ENCODE results near the gene PLEKHA4.
"Not testable (repeated sequence)": the region's sequence is repeated elsewhere in the genome, so short reads cannot be mapped to it uniquely, and the experiment has no call there.

Gene PLEKHA4

DNA sequence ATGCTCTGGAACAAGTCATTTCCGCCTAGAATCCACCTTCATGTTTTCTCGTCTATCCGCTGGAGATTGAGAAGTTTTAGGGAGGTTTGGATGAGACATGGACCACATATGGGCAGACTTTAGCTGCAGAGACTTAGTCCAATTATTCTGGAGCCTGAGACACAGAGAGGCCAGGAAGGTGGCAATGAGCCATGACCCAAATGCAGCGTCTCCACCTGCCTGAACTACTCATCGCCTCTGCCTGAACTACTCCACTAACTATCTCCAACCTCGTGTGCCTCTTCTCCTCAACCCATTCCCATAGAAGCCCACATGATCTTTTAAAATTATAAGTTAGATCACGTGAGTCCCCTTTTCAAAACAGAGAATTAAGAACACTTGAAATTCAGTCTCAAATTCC is 5.6 kb downstream of the PLEKHA4 start:
- DNase-seq (ENCODE audit: low spot score), result no peak

GRCh38 chr19:48861313-48861712 is 7.1 kb downstream of the PLEKHA4 start:
- no peak for DNase-seq (ENCODE audit: low spot score)

GRCh38 chr19:48859711-48860572 is 8.5 kb downstream of the PLEKHA4 start:
- DNase-seq (ENCODE audit: low spot score), result no peak

- no peak for DNase-seq (ENCODE audit: low spot score)
Measured at GRCh38 chr19:48858984-48859710, 9.3 kb downstream of the PLEKHA4 start.

GRCh38 chr19:48856921-48857320 is 11.5 kb downstream of the PLEKHA4 start:
- DNase-seq (ENCODE audit: low spot score), result no peak

GRCh38 chr19:48854103-48854502 is 14.3 kb downstream of the PLEKHA4 start:
- no peak for DNase-seq (ENCODE audit: low spot score)

GRCh38 chr19:48853483-48853882 is 14.9 kb downstream of the PLEKHA4 start:
- DNase-seq (ENCODE audit: low spot score), result no peak

DNA sequence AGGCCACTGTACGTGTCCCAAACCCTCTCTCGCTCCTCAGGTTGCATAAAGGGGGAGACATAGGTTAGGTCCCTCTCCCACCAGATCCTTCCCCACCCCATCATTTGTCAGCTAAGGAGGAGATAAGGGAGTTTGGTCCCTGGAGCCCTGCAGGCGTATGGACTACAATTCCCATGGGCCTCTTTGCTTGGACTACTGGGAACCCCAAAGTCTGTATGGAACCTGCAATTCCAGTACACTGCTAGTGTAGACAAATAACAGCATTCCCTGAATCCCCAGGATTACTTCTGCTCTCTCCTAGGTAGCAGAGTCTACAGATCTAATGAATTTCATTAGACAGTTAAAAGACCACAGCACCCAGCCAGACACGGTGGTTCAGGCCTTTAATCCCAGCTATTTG is 16.1 kb downstream of the PLEKHA4 start:
- DNase-seq (ENCODE audit: low spot score), result no peak

GRCh38 chr19:48846659-48847058 is 21.8 kb downstream of the PLEKHA4 start:
- not testable (repeated sequence) for DNase-seq (ENCODE audit: low spot score)

DNA sequence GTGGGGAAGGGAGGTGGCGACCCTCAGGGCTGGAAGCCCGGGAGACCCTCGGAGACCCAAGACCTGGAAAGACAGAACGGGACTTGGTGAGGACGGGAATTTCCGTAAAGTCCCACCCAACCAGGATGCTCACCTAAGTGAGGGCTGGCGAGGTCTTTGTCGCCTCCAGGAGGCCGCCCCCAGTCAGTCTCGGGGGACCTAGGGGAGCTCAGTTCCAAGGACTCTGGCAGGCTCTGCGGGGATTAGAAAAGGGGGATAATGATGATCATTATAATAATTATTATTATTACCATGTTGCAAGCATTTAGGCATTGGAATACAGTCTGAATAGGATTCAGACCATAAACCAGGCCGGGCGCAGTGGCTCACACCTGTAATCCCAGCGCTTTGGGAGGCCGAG is 23.0 kb downstream of the PLEKHA4 start:
- DNase-seq (ENCODE audit: low spot score), result no peak

- DNase-seq (ENCODE audit: low spot score), result no peak
Measured at GRCh38 chr19:48844472-48844871, 23.9 kb downstream of the PLEKHA4 start.

DNA sequence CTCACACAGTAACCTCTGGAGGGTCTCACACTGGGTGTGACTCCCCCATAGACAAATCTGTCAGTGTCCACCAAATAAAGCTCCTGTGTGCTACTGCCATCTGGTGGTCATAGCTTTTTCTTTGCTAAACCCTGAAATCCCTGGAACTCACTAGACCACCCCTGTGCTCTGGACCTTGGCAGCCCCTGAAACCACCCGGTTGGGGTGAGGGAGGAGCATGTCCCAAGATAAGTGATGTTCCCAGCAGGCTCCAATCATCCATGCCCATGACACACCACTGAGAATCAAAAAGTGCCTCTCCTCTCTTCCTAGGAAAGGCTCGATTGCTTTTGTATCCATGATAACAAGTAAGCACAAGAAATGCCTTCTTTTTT is 25.6 kb downstream of the PLEKHA4 start:
- DNase-seq (ENCODE audit: low spot score), result peak; percentile 73

DNA sequence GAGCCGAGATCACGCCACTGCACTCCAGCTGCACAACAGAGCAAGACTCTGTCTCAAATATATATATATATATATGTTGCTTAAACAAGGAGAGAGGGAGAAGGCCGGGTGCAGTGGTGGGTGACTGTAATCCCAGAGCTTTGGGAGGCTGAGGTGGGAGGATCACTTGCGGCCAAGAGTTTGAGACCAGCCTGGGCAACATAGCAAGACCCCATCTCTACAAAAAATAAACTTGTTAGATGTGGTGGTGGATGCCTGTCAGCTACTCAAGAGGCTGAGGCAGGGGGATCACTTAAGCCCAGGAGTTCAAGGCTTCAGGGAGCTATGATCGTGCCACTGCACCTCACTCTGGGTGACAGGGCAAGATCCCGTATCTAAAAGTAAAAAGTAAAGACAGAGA is 26.8 kb downstream of the PLEKHA4 start:
- no peak for DNase-seq (ENCODE audit: low spot score)

- no peak for DNase-seq (ENCODE audit: low spot score)
Measured at GRCh38 chr19:48841047-48841446, 27.4 kb downstream of the PLEKHA4 start.

DNA sequence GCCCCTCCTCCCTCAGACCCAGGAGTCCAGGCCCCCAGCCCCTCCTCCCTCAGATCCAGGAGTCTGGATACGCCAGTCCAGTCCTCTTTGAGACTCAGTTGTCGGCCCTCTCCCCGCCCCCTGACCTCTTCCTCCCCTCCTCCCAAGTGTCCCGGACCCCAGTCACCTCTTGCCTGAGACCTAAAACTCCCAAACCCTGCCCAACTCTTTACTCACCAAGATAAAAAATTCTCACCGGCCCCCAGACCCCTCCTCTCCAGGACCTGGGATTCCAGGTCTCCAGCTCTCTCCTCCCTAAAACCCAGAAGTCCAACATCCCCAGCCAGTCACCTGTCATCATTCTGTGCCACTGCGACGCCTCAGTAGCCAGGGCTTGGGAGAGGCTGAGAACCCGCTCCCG is 30.7 kb downstream of the PLEKHA4 start:
- DNase-seq (ENCODE audit: low spot score), result no peak

GRCh38 chr19:48837051-48837524 is 31.3 kb downstream of the PLEKHA4 start:
- peak; percentile 82 for DNase-seq (ENCODE audit: low spot score)

GRCh38 chr19:48836089-48837017 is 32.1 kb downstream of the PLEKHA4 start, which contains the start of gene HSD17B14:
TSS of gene HSD17B14 (minus strand) at chr19:48836491. CDS start at chr19:48836411, 80 bp downstream.
- no peak for DNase-seq (ENCODE audit: low spot score)

DNA sequence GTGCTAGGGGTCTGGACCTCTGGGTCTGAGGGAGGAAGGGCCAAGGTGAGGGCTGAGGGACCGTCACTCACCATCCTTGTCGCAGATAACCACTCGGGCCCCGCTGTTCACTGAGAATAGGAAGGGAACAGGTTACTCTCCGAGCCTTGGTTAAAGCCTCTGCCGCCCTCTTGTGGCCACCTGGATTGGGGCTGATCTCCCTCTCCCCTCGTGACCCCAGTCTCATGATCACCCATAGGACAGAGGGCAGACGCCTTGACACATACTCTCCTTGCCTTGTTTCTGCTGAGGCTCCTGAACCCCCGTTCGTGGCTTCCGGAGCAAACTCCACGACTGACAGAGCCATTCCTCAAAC is 32.7 kb downstream of the PLEKHA4 start:
- DNase-seq (ENCODE audit: low spot score), result peak; percentile 83

DNA sequence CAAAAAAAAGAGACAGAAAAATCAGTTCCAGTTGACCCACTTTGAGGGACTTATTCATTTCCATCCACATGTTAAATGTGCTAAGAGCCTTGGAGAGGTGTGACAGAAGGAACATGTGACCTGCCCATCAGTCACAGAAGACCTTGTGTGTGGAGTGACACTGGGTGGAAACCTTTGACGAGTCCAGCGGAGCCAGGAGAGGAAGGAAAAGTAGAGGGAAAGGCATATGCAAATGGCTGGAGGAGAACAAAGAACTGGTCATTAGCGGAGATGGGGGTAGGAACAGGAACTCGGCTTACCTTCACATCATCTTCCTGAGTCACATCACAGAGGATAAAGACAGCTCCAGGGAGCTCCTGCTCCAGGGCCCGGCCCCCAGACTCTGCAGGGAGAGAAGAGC is 34.4 kb downstream of the PLEKHA4 start:
- no peak for DNase-seq (ENCODE audit: low spot score)

- DNase-seq (ENCODE audit: low spot score), result no peak
Measured at GRCh38 chr19:48833049-48833448, 35.4 kb downstream of the PLEKHA4 start.

DNA sequence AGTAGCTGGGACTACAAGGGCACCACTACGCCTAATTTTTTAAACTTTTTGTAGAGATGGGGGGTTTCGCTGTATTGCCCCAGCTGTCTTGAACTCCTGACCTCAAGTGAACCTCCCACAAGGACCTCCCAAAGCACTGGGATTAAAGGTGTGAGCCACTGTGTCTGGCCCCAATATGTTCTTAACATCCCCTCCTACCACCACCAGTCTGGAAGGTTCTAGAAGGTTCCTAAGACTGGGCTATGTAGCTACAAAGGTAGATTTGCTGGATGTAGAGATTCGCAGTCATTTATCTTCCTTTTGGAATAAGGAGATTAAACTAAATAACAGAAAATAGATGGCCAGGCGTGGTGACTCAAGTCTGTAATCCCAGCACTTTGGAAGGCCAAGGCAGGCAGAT is 37.5 kb downstream of the PLEKHA4 start:
- DNase-seq (ENCODE audit: low spot score), result no peak

DNA sequence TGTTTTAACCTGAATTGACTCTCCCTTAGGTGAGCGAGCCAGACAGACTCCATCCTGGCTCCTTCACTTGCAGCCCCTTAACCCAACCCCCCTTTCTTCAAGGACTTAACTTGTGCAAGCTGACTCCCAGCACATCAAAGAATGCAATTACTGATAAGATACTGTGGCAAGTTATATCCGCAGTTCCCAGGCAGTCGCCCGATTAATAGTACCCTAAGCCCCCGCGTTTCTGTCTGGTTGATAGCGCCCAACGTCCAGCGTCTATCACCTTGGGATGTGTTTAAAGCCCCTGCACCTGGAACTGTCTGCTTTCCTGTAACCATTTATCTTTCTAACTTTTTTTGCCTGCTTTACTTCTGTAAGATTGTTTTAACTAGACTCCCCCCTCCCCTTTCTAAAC is 38.3 kb downstream of the PLEKHA4 start:
- DNase-seq (ENCODE audit: low spot score), result no peak

Measured in left forelimb (tissue), 1 donor.